ENCODE measurements around the gene ZNF764.
"Not testable (repeated sequence)": the region's sequence is repeated elsewhere in the genome, so short reads cannot be mapped to it uniquely, and the experiment has no call there.

DNA sequence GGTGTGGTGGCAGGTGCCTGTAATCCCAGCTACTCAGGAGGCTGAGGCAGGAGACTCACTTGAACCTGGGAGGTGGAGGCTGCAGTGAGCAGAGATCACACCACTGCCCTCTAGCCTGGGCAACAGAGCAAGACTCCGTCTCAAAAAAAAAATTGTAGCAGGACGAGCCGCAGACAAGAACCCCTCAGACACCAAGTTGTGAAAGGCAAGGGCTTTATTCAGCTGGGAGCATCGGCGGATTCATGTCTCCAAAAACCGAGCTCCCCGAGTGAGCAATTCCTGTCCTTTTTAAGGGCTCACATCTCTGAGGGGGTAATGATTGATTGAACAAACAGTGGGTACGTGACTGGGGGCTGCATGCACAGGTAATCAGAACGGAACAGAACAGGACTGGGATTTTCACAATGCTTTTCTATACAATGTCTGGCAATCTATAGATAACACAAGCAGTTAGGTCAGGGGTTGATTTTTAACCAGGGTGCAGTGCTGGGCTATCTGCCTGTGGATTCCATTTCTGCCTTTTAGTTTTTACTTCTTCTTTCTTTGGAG lies 17.2 kb downstream of the ZNF764 start:
- TF ChIP-seq, protein P1, sequence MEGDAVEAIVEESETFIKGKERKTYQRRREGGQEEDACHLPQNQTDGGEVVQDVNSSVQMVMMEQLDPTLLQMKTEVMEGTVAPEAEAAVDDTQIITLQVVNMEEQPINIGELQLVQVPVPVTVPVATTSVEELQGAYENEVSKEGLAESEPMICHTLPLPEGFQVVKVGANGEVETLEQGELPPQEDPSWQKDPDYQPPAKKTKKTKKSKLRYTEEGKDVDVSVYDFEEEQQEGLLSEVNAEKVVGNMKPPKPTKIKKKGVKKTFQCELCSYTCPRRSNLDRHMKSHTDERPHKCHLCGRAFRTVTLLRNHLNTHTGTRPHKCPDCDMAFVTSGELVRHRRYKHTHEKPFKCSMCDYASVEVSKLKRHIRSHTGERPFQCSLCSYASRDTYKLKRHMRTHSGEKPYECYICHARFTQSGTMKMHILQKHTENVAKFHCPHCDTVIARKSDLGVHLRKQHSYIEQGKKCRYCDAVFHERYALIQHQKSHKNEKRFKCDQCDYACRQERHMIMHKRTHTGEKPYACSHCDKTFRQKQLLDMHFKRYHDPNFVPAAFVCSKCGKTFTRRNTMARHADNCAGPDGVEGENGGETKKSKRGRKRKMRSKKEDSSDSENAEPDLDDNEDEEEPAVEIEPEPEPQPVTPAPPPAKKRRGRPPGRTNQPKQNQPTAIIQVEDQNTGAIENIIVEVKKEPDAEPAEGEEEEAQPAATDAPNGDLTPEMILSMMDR (IDR thresholded peaks at IDR 0.05) = not testable (repeated sequence)
- TF ChIP-seq POLR2A (IDR thresholded peaks at IDR 0.05) = not testable (repeated sequence)

Measured in lower leg skin (tissue), 3 donors.